Gastrocnemius medialis (tissue), 4 donors: Measurements from ENCODE around the gene SCMH1. TPM values are rescaled to one million over a fixed set of nuclear protein-coding genes. Genes with fewer than 3 reads are reported as not detected.

Experiments
- ATAC-seq, 2 donors: fragments of 150-250 bp; one replicate each; pipeline ENCODE4 v1.9.1; 2016
- DNase-seq, 2 donors: peaks; one replicate each; pipeline ENCODE4 v3.0.0-alpha.2; 2019
- H3K27ac ChIP-seq, 4 donors: fragments of 200-600 bp; sonication (generic); 1 replicate in 1 of 4; 2 replicates in 3 of 4; pipeline ENCODE4 v1.5.1; 2016 to 2018; ENCODE audit warnings: mild to moderate bottlenecking in 2 of 4, moderate library complexity in 1 of 4
- H3K27me3 ChIP-seq, 3 donors: fragments of 200-600 bp; sonication (generic) in 2 of 3; 1 replicate in 1 of 3; 2 replicates in 2 of 3; pipeline versions ENCODE4 v1.5.1 to v1.6.0; 2016 to 2019; ENCODE audit warnings: mild to moderate bottlenecking in 1 of 3, moderate library complexity in 1 of 3
- H3K36me3 ChIP-seq, 2 donors: fragments of 200-600 bp; sonication (generic) in 1 of 2; one replicate each; pipeline ENCODE4 v1.5.1; 2017 to 2018
- H3K4me1 ChIP-seq, 2 donors: fragments of 200-600 bp; sonication (generic) in 1 of 2; one replicate each; pipeline ENCODE4 v1.5.1; 2016 to 2017; ENCODE audit warnings: mild to moderate bottlenecking in 2 of 2
- H3K4me3 ChIP-seq, 4 donors: fragments of 200-600 bp; sonication (generic) in 3 of 4; 1 replicate in 1 of 4; 2 replicates in 3 of 4; pipeline ENCODE4 v1.5.1; 2016 to 2019; ENCODE audit warnings: mild to moderate bottlenecking in 2 of 4
- H3K9me3 ChIP-seq, 3 donors: fragments of 200-600 bp; sonication (generic) in 2 of 3; 1 replicate in 1 of 3; 2 replicates in 2 of 3; pipeline ENCODE4 v1.5.1; 2016 to 2019
- CTCF ChIP-seq, 5 experiments: fragments of 450-650 bp in 3 of 5; fragments of 200-600 bp in 2 of 5; sonication (generic) in 2 of 5; IDR thresholded peaks in 4 of 5; conservative IDR thresholded peaks in 1 of 5; 1 replicate in 4 of 5; 2 replicates in 1 of 5; pipeline ENCODE4 v1.5.1; 2016 to 2019; ENCODE audit warnings: antibody characterized with exemption in 5 of 5, mild to moderate bottlenecking in 3 of 5, moderate library complexity in 3 of 5
- POLR2A ChIP-seq, 2 donors: fragments of 450-650 bp; IDR thresholded peaks; one replicate each; pipeline ENCODE4 v1.6.1; 2017; ENCODE audit warnings: antibody characterized with exemption in 2 of 2, mild to moderate bottlenecking in 2 of 2, moderate library complexity in 2 of 2
- in situ Hi-C, 4 donors: fragments of 200-750 bp; cut with MboI; loops; one replicate each; pipeline versions ENCODE4 v1.15.0 to v1.8.0; 2017; ENCODE audit warnings: low sequenced_read_pairs in 4 of 4
- intact Hi-C: fragments of 100-400 bp; cut with DNase I; formaldehyde crosslinking; loops from one replicate; pipeline ENCODE4 v1.15.1; 2023; ENCODE audit warnings: low total_unique reads
- total RNA-seq, 4 donors: library from RNA; depleted of rRNA; stranded (reverse); fragments of >200 nt; gene quantifications; one replicate each; pipeline versions ENCODE4 v1.1.0 to v1.2.3, GENCODE V29; 2016

SCMH1 gene
- total RNA-seq, 4 donors from 2014 or later: 17.1 to 29.4 (median 25.5) TPM

GRCh38 chr1:41162441-41162840 lies 79.7 kb downstream of the SCMH1 start:
- in situ Hi-C loops (no loop called here), intact Hi-C loops (no loop called here)
- DNase-seq (no peak), ATAC-seq (no peak)
- H3K4me3 ChIP-seq: no peak overlapping the region
- peaks cover 0 to 13% of the 10 kb centered on the region in 2 donors for H3K36me3 ChIP-seq
- H3K27ac ChIP-seq: no peak overlapping the region
- TF ChIP-seq POLR2A (IDR thresholded peaks at IDR 0.05): no peak
- H3K4me1 ChIP-seq: no peaks in the 10 kb centered on the region
- no peaks in the 10 kb centered on the region for H3K27me3 ChIP-seq
- H3K9me3 ChIP-seq: no peaks in the 10 kb centered on the region

- DNase-seq (no peak), ATAC-seq (no peak)
- no peak overlapping the region for H3K4me3 ChIP-seq
- in situ Hi-C loops: no loop called here
- peaks cover 0 to 13% of the 10 kb centered on the region in 2 donors for H3K36me3 ChIP-seq
- intact Hi-C loops: no loop called here
- H3K27ac ChIP-seq: no peak overlapping the region
- H3K9me3 ChIP-seq: no peaks in the 10 kb centered on the region
- TF ChIP-seq CTCF (IDR thresholded peaks at IDR 0.05 in 4 of 5, conservative IDR thresholded peaks at IDR 0.05 in 1 of 5) (no peak), POLR2A (IDR thresholded peaks at IDR 0.05) (no peak)
- no peaks in the 10 kb centered on the region for H3K27me3 ChIP-seq
- no peaks in the 10 kb centered on the region for H3K4me1 ChIP-seq
Measured at GRCh38 chr1:41161846-41162245, 80.3 kb downstream of the SCMH1 start.

DNA sequence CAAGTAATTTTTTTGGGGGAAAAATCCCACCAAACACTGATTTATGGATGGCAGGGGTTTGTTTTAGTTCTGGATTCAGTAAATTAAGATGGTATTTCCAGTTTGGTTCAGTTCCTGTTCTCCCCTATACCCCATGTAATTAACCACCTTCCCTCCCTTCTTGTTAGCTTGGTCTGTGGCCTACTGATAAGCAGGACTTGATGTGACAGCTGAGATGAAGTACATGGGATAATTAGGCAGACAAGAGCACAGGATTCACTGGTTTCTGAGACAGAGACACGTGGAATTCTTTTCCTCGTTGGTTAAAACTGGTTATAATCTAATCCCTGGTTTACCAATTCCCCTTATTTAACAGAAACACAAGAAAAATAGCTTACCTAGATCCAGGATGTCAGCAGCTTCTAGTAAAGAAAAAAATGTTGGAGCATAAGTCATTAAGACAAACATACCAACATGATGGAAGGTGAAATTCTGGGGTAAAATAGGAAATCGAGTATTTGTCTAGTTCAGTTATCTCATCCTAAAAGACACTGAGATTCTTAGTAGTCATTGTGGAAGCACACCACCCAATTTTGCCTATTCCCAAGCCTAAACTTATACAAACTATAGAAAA lies 81.5 kb downstream of the SCMH1 start:
- no peak overlapping the region for H3K4me3 ChIP-seq

DNA sequence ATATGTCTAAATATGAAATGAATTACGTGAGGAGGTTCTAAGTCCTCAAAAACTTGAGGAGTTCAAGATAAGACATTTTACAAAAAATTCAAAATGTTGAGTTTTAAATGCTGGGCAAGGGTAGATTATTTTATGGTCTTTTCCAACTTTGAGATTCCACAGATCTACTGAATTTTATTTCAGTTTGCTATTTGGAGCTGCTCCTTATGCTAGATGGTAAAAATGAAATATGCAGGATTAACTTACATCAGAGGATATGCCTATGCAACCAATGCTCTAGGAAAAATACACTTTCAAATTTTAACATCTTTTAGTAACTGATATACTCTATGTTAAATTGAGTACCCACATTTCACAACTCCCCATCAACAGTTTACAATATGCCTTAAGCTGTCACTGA lies 83.1 kb downstream of the SCMH1 start:
- Histone ChIP-seq H3K27ac (no peak overlapping the region), H3K4me1 (no peaks in the 10 kb centered on the region), H3K4me3 (no peak overlapping the region), H3K36me3 (peaks cover 0 to 13% of the 10 kb centered on the region in 2 donors), H3K9me3 (no peaks in the 10 kb centered on the region), H3K27me3 (no peaks in the 10 kb centered on the region)
- no peak for TF ChIP-seq CTCF (IDR thresholded peaks at IDR 0.05 in 4 of 5, conservative IDR thresholded peaks at IDR 0.05 in 1 of 5)
- no peak for TF ChIP-seq POLR2A (IDR thresholded peaks at IDR 0.05)
- intact Hi-C loops (no loop called here), in situ Hi-C loops (no loop called here)
- ATAC-seq (no peak), DNase-seq (no peak)

More for the DNA sequence above, 81.5 kb downstream of the SCMH1 start:
- TF ChIP-seq POLR2A (IDR thresholded peaks at IDR 0.05): no peak
- Histone ChIP-seq H3K27ac (no peak overlapping the region), H3K4me1 (no peaks in the 10 kb centered on the region), H3K36me3 (peaks cover 0 to 13% of the 10 kb centered on the region in 2 donors), H3K27me3 (no peaks in the 10 kb centered on the region), H3K9me3 (no peaks in the 10 kb centered on the region)
- DNase-seq (no peak), ATAC-seq (no peak)
- intact Hi-C loops: no loop called here
- in situ Hi-C loops: no loop called here

DNA sequence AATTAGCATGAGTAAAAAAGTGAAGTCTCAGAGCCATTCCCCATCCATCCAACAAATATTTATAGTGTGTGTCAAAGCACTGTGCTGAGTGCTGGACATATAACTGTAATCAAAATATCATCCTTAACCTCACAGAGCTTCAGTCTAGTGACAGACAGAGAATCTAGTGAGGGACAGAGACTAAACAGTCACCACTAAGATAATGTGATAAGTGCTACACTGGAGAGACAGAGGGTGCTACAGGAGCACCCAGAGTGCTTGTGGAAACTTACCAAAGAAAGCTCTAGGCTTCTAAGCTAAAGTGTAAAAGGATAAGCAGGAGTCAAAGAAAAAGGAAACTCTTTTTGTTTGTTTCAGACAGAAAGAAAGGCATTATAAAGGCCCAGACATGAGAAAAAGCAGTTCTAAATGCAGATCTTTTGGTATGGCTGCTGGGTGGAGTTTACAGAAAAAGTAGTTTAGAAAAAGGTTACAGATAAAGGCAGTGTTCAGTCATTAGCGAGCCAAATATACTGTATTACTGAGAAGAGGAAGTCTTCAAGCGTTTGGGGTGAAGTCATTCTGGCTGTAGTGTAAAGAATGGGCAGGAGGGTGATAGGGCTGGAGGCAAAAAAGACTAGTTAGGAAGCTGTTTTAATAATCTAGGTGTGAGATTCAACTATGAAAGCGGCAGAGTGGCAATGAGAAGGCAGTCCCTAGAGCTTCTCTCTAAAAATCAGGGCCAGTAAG lies 83.8 kb downstream of the SCMH1 start:
- no peaks in the 10 kb centered on the region for H3K27me3 ChIP-seq
- peaks cover 0 to 13% of the 10 kb centered on the region in 2 donors for H3K36me3 ChIP-seq
- intact Hi-C loops (no loop called here), in situ Hi-C loops (no loop called here)
- TF ChIP-seq POLR2A (IDR thresholded peaks at IDR 0.05) (no peak), CTCF (IDR thresholded peaks at IDR 0.05 in 4 of 5, conservative IDR thresholded peaks at IDR 0.05 in 1 of 5) (no peak)
- ATAC-seq (no peak), DNase-seq (no peak)
- H3K27ac ChIP-seq: no peak overlapping the region
- no peak overlapping the region for H3K4me3 ChIP-seq
- no peaks in the 10 kb centered on the region for H3K9me3 ChIP-seq
- no peaks in the 10 kb centered on the region for H3K4me1 ChIP-seq
